CD4-positive, alpha-beta T cell treated with Interleukin-21 for 1 hour (primary cell): Measurements from ENCODE around the gene PEX14.
"Not testable (repeated sequence)": the region's sequence is repeated elsewhere in the genome, so short reads cannot be mapped to it uniquely, and the experiment has no call there.

Experiments
- DNase-seq: peaks from one replicate; pipeline ENCODE4 v3.0.0-alpha.2; 2020

The PEX14 gene

GRCh38 chr1:10495952-10496351 lies 21.2 kb downstream of the PEX14 start:
- DNase-seq = peak; percentile 39

GRCh38 chr1:10497109-10497508 lies 22.4 kb downstream of the PEX14 start:
- DNase-seq = no peak

- DNase-seq = peak; percentile 21
Measured at GRCh38 chr1:10498231-10498630, 23.5 kb downstream of the PEX14 start.

- no peak for DNase-seq
Measured at GRCh38 chr1:10502206-10502605, 27.5 kb downstream of the PEX14 start.

GRCh38 chr1:10504249-10504648 lies 29.5 kb downstream of the PEX14 start:
- DNase-seq = no peak

GRCh38 chr1:10506046-10506676 lies 31.4 kb downstream of the PEX14 start:
- DNase-seq = not testable (repeated sequence)

- DNase-seq = no peak
Measured at GRCh38 chr1:10506677-10507047, 31.9 kb downstream of the PEX14 start.

GRCh38 chr1:10507111-10507879 lies 32.5 kb downstream of the PEX14 start:
- peak; percentile 73 for DNase-seq

- DNase-seq = no peak
Measured at GRCh38 chr1:10508511-10508951, 33.8 kb downstream of the PEX14 start.

- DNase-seq = no peak
Measured at GRCh38 chr1:10509809-10510509, 35.2 kb downstream of the PEX14 start.

- peak; percentile 82 for DNase-seq
Measured at GRCh38 chr1:10510520-10511493, 36.1 kb downstream of the PEX14 start.

GRCh38 chr1:10511494-10511885 lies 36.7 kb downstream of the PEX14 start:
- DNase-seq = no peak

- no peak for DNase-seq
Measured at GRCh38 chr1:10513199-10513598, 38.4 kb downstream of the PEX14 start.

GRCh38 chr1:10514490-10515235 lies 39.9 kb downstream of the PEX14 start:
- DNase-seq = peak; percentile 53

- DNase-seq = no peak
Measured at GRCh38 chr1:10515301-10515975, 40.7 kb downstream of the PEX14 start.

GRCh38 chr1:10515976-10516750 lies 41.4 kb downstream of the PEX14 start:
- no peak for DNase-seq

- no peak for DNase-seq
Measured at GRCh38 chr1:10516925-10517676, 42.4 kb downstream of the PEX14 start.

- no peak for DNase-seq
Measured at GRCh38 chr1:10517677-10517982, 42.9 kb downstream of the PEX14 start.

- no peak for DNase-seq
Measured at GRCh38 chr1:10519016-10519417, 44.3 kb downstream of the PEX14 start.

GRCh38 chr1:10520497-10520896 lies 45.7 kb downstream of the PEX14 start:
- DNase-seq = no peak
